GM21390 (cell line): Measurements from ENCODE around the gene KNOP1.

ENCODE experiments used
- ATAC-seq: cut with Tn5 transposase; IDR thresholded peaks from one replicate; pipeline ENCODE4 v1.9.1; 2021; ENCODE audit not compliant: unreplicated experiment

The KNOP1 gene

GRCh38 chr16:19708296-19709205 is 9.5 kb downstream of the KNOP1 start:
- no peak for ATAC-seq

- ATAC-seq, result no peak
Observed at GRCh38 chr16:19707569-19708295, 10.3 kb downstream of the KNOP1 start.

GRCh38 chr16:19706846-19707245 is 11.2 kb downstream of the KNOP1 start:
- ATAC-seq, result no peak

- no peak for ATAC-seq
Observed at GRCh38 chr16:19705843-19706242, 12.2 kb downstream of the KNOP1 start.

GRCh38 chr16:19705146-19705501 is 12.9 kb downstream of the KNOP1 start:
- no peak for ATAC-seq

GRCh38 chr16:19704321-19705145 is 13.5 kb downstream of the KNOP1 start:
- ATAC-seq, result no peak

GRCh38 chr16:19703172-19703889 is 14.7 kb downstream of the KNOP1 start:
- no peak for ATAC-seq

- ATAC-seq, result no peak
Observed at GRCh38 chr16:19701091-19701490, 16.9 kb downstream of the KNOP1 start.

GRCh38 chr16:19700319-19700781 is 17.7 kb downstream of the KNOP1 start:
- no peak for ATAC-seq

GRCh38 chr16:19699472-19699871 is 18.6 kb downstream of the KNOP1 start:
- no peak for ATAC-seq

- ATAC-seq, result no peak
Observed at GRCh38 chr16:19698480-19699465, 19.3 kb downstream of the KNOP1 start.

- ATAC-seq, result no peak
Observed at GRCh38 chr16:19697756-19698318, 20.2 kb downstream of the KNOP1 start.

GRCh38 chr16:19696961-19697360 is 21.1 kb downstream of the KNOP1 start:
- no peak for ATAC-seq

GRCh38 chr16:19696328-19696727 is 21.7 kb downstream of the KNOP1 start:
- no peak for ATAC-seq

GRCh38 chr16:19694989-19695388 is 23.0 kb downstream of the KNOP1 start:
- no peak for ATAC-seq

GRCh38 chr16:19691161-19691711 is 26.8 kb downstream of the KNOP1 start:
- no peak for ATAC-seq

GRCh38 chr16:19690196-19690595 is 27.8 kb downstream of the KNOP1 start:
- no peak for ATAC-seq

GRCh38 chr16:19689342-19689741 is 28.7 kb downstream of the KNOP1 start:
- no peak for ATAC-seq
